GM23338 (cell line): Measurements from ENCODE around the gene PCDHGA8. TPM values are rescaled to one million over a fixed set of nuclear protein-coding genes. Genes with fewer than 3 reads are reported as not detected.
A peak's percentile ranks its signal among the peaks of the same experiment; 100 is the strongest.

Experiments used
- ATAC-seq: fragments of 200-7000 bp; cut with Tn5 transposase; 3 replicates; pipeline ENCODE4 v1.9.1; 2020
- DNase-seq: peaks from one replicate; pipeline ENCODE4 v3.0.0-alpha.2; 2015; ENCODE audit warnings: low spot score
- H2AFZ ChIP-seq: fragments of 200-600 bp; sonication (generic); 2 replicates; pipeline ENCODE4 v1.8.0; 2016; ENCODE audit warnings: antibody characterized with exemption, mild to moderate bottlenecking, moderate library complexity
- H3F3A ChIP-seq: fragments of 200-600 bp; sonication (generic); replicated peaks from 2 replicates; pipeline ENCODE4 v1.8.0; 2017; ENCODE audit warnings: antibody characterized with exemption, mixed run types, low read depth
- H3K27ac ChIP-seq: fragments of 200-600 bp; sonication (generic); 2 replicates; pipeline ENCODE4 v1.6.1; 2016; ENCODE audit warnings: low read depth
- H3K27me3 ChIP-seq: fragments of 200-600 bp; sonication (generic); 2 replicates; pipeline ENCODE4 v1.8.0; 2016; ENCODE audit warnings: mild to moderate bottlenecking, mixed run types, moderate library complexity; ENCODE audit not compliant: insufficient read depth
- H3K36me3 ChIP-seq: fragments of 200-600 bp; sonication (generic); 2 replicates; pipeline ENCODE4 v1.8.0; 2016; ENCODE audit warnings: mild to moderate bottlenecking; ENCODE audit not compliant: insufficient read depth
- H3K4me1 ChIP-seq: fragments of 200-600 bp; sonication (generic); 2 replicates; pipeline ENCODE4 v1.8.0; 2016; ENCODE audit warnings: mild to moderate bottlenecking, moderate library complexity; ENCODE audit not compliant: insufficient read depth
- H3K4me2 ChIP-seq: fragments of 200-600 bp; sonication (generic); 2 replicates; pipeline ENCODE4 v1.7.1; 2017; ENCODE audit warnings: mixed run types
- H3K4me3 ChIP-seq: fragments of 200-600 bp; sonication (generic); 2 replicates; pipeline ENCODE4 v1.6.1; 2016; ENCODE audit warnings: mixed run types
- H3K79me2 ChIP-seq: fragments of 200-600 bp; sonication (generic); replicated peaks from 2 replicates; pipeline ENCODE4 v1.8.0; 2017; ENCODE audit warnings: mild to moderate bottlenecking; ENCODE audit not compliant: insufficient read depth
- H3K9me2 ChIP-seq: fragments of 200-600 bp; sonication (generic); 2 replicates; pipeline ENCODE4 v1.8.0; 2017; ENCODE audit not compliant: insufficient read depth
- H4K20me1 ChIP-seq: fragments of 200-600 bp; sonication (generic); replicated peaks from 2 replicates; pipeline ENCODE4 v1.8.0; 2017; ENCODE audit warnings: mild to moderate bottlenecking; ENCODE audit not compliant: insufficient read depth
- H3K27ac Mint-ChIP-seq: 2 replicates; pipeline ENCODE4 v1.8.0; 2020; ENCODE audit warnings: inconsistent platforms, mild to moderate bottlenecking, moderate library complexity, mixed read lengths
- H3K27me3 Mint-ChIP-seq: 3 replicates; pipeline ENCODE4 v1.8.0; 2022; ENCODE audit warnings: low read depth, mild to moderate bottlenecking, moderate library complexity, mixed read lengths, inconsistent platforms; ENCODE audit not compliant: insufficient read depth, poor library complexity
- H3K36me3 Mint-ChIP-seq: 3 replicates; pipeline ENCODE4 v1.8.0; 2021; ENCODE audit warnings: low read depth, mild to moderate bottlenecking, inconsistent platforms, moderate library complexity, mixed read lengths
- H3K4me1 Mint-ChIP-seq: 3 replicates; pipeline ENCODE4 v1.8.0; 2020; ENCODE audit warnings: mild to moderate bottlenecking, inconsistent platforms, mixed read lengths
- H3K4me3 Mint-ChIP-seq: 3 replicates; pipeline ENCODE4 v1.8.0; 2021; ENCODE audit warnings: moderate library complexity, mild to moderate bottlenecking, inconsistent platforms, mixed read lengths
- H3K9me3 Mint-ChIP-seq: 3 replicates; pipeline ENCODE4 v1.8.0; 2020; ENCODE audit warnings: moderate library complexity, mild to moderate bottlenecking, inconsistent platforms, mixed read lengths
- CREB1 ChIP-seq: fragments of 250-450 bp; sonication (Bioruptor Pico); IDR thresholded peaks from 2 replicates; pipeline ENCODE4 v1.5.0; 2020; ENCODE audit warnings: low read depth, mild to moderate bottlenecking, moderate library complexity
- CTCF ChIP-seq, 2 experiments: fragments of 200-600 bp in 1 of 2; sonication (generic) in 1 of 2; conservative IDR thresholded peaks; 2 replicates each; pipeline versions ENCODE4 v1.5.1 to v1.6.1; 2016 to 2017; ENCODE audit warnings: antibody characterized with exemption in 2 of 2, low read depth in 2 of 2, mild to moderate bottlenecking in 2 of 2, moderate library complexity in 1 of 2
- EZH2phosphoT487 ChIP-seq: fragments of 200-600 bp; sonication (generic); IDR thresholded peaks from one replicate; pipeline ENCODE4 v1.8.1; 2018; ENCODE audit warnings: antibody characterized with exemption; ENCODE audit not compliant: unreplicated experiment
- NANOG ChIP-seq: IDR thresholded peaks from 2 replicates; pipeline ENCODE4 v1.6.1; 2016; ENCODE audit warnings: antibody characterized with exemption, borderline replicate concordance
- POLR2AphosphoS5 ChIP-seq: IDR thresholded peaks from 2 replicates; pipeline ENCODE4 v1.6.1; 2016; ENCODE audit warnings: antibody characterized with exemption, low read depth
- ZNF114 ChIP-seq: fragments of 250-450 bp; sonication (Bioruptor Pico); IDR thresholded peaks from 2 replicates; pipeline ENCODE4 v1.5.0; 2020; ENCODE audit warnings: mild to moderate bottlenecking, moderate library complexity
- ZNF331 ChIP-seq: fragments of 250-450 bp; sonication (Bioruptor Pico); IDR thresholded peaks from 2 replicates; pipeline ENCODE4 v1.5.0; 2020; ENCODE audit warnings: low read depth, mild to moderate bottlenecking, moderate library complexity
- ZNF462 ChIP-seq: fragments of 250-450 bp; sonication (Bioruptor Pico); IDR thresholded peaks from 2 replicates; pipeline ENCODE4 v1.5.0; 2020; ENCODE audit warnings: mild to moderate bottlenecking, moderate library complexity
- long read RNA-seq: library from polyadenylated mRNA; unstranded; transcript quantifications from one replicate; pipeline ENCODE4 v2.0.0, GENCODE V29; 2020; ENCODE audit not compliant: unreplicated experiment
- polyA plus RNA-seq: library from polyadenylated mRNA; unstranded; fragments of >200 nt; fragmentation: Nextera tagmentation; extraction: Ambion mirVana; gene quantifications from 2 replicates; pipeline ENCODE4 v1.2.1, GENCODE V29; 2016
- total RNA-seq: library from RNA; depleted of rRNA; stranded (reverse); fragments of >200 nt; shearing (Covaris generic); gene quantifications from 2 replicates; pipeline ENCODE4 v1.2.3, GENCODE V29; 2014; rRNA removed

The PCDHGA8 gene
- 4.6 and 5.3 TPM in 2 replicates for total RNA-seq
- polyA plus RNA-seq: 0.70 and 1.1 TPM in 2 replicates
- long read RNA-seq: 0 reads

GRCh38 chr5:141392429-141393198 is at the start of gene PCDHGA8:
TSS of gene PCDHGA8 (plus strand) at chr5:141392633. CDS start at chr5:141392814, 181 bp downstream.
- H3K4me3 Mint-ChIP-seq: no peak within 1 kb of the TSS
- no peaks in the 10 kb centered on the region for H3F3A ChIP-seq
- H2AFZ ChIP-seq: no peak within 1 kb of the TSS
- H4K20me1 ChIP-seq: no peaks in the 10 kb centered on the region
- peak within 1 kb of the TSS; percentile 25; the same call in 1 of the 2 replicates for H3K4me3 ChIP-seq
- 0 out of 2 replicates have a peak, but pooled peaks cover 5% of the 10 kb centered on the region for H3K4me1 ChIP-seq
- ATAC-seq (no peak), DNase-seq (no peak)
- H3K4me1 Mint-ChIP-seq: no peaks in the 10 kb centered on the region; the same call in 2 of the 3 replicates
- peaks cover 83% of the 10 kb centered on the region for H3K36me3 Mint-ChIP-seq
- H3K27me3 Mint-ChIP-seq: peaks cover 8% of the 10 kb centered on the region
- 0 out of 2 replicates have a peak within 1 kb of the TSS, but pooled peaks have one; percentile 15 for H3K4me2 ChIP-seq
- no peak within 1 kb of the TSS for H3K27ac ChIP-seq
- H3K27me3 ChIP-seq: peaks cover 7% of the 10 kb centered on the region; the same call in 1 of the 2 replicates
- H3K79me2 ChIP-seq: 0 out of 2 replicates have a peak, but pooled peaks cover 5% of the 10 kb centered on the region
- no peak for TF ChIP-seq CREB1 (CRISPR knock-in tag)
- TF ChIP-seq CTCF (conservative IDR thresholded peaks at IDR 0.05; ENCODE audit: low read depth in 2 of 2): peak in 1 of 2 experiments; percentile 17; a peak in 1 of 4 replicates
- no peak within 1 kb of the TSS for H3K27ac Mint-ChIP-seq
- peaks cover 87% of the 10 kb centered on the region for H3K9me3 Mint-ChIP-seq
- H3K9me2 ChIP-seq: no peaks in the 10 kb centered on the region
- H3K36me3 ChIP-seq: peaks cover 7% of the 10 kb centered on the region; the same call in 1 of the 2 replicates

GRCh38 chr5:141342773-141343172 is 49.7 kb upstream of the PCDHGA8 start:
- TF ChIP-seq CREB1 (CRISPR knock-in tag): no peak
- TF ChIP-seq ZNF462 (CRISPR knock-in tag): no peak
- TF ChIP-seq NANOG: no peak
- no peak for TF ChIP-seq ZNF331 (CRISPR knock-in tag)
- TF ChIP-seq EZH2phosphoT487: no peak
- no peak for TF ChIP-seq ZNF114 (CRISPR knock-in tag)
- no peak for TF ChIP-seq POLR2AphosphoS5
- Histone ChIP-seq H3K79me2 (no peaks in the 10 kb centered on the region), H3K27ac (no peak overlapping the region), H3K4me3 (no peak overlapping the region), H4K20me1 (no peaks in the 10 kb centered on the region), H3K36me3 (no peaks in the 10 kb centered on the region), H3K9me2 (no peaks in the 10 kb centered on the region), H3F3A (no peaks in the 10 kb centered on the region), H3K4me1 (no peaks in the 10 kb centered on the region), H2AFZ (no peak overlapping the region), H3K27me3 (no peaks in the 10 kb centered on the region), H3K4me2 (no peak overlapping the region)
- H3K36me3 Mint-ChIP-seq: peaks cover 42% of the 10 kb centered on the region
- DNase-seq (no peak), ATAC-seq (no peak)
- H3K4me3 Mint-ChIP-seq: no peak overlapping the region
- peaks cover 80% of the 10 kb centered on the region for H3K9me3 Mint-ChIP-seq
- no peaks in the 10 kb centered on the region; the same call in 2 of the 3 replicates for H3K4me1 Mint-ChIP-seq
- no peak overlapping the region for H3K27ac Mint-ChIP-seq
- peaks cover 2% of the 10 kb centered on the region for H3K27me3 Mint-ChIP-seq
